RWPE1 (cell line): Measurements from ENCODE around the gene MSH3.
"Not testable (repeated sequence)": the region's sequence is repeated elsewhere in the genome, so short reads cannot be mapped to it uniquely, and the experiment has no call there.

Experiments used
- CTCF ChIA-PET: fragments of 350-600 bp; sonication (Branson Sonifier 250); formaldehyde crosslinking; extraction: SDS; loops from one replicate; lab custom pipeline; 2021; lab: Yijun Ruan, JAX
- POLR2A ChIA-PET: fragments of 400-600 bp; formaldehyde crosslinking; extraction: SDS; loops from one replicate; lab custom pipeline; 2020; ENCODE audit warnings: antibody characterized with exemption; ENCODE audit not compliant: low non-redundant PET; lab: Yijun Ruan, JAX
- DNase-seq: peaks from one replicate; pipeline ENCODE4 v3.0.0; 2012; ENCODE audit warnings: low spot score
- H3K27ac ChIP-seq: fragments of 450-650 bp; 2 replicates; pipeline ENCODE4 v1.5.1; 2017
- CTCF ChIP-seq: fragments of 450-650 bp; conservative IDR thresholded peaks from 2 replicates; pipeline ENCODE4 v1.5.1; 2017; ENCODE audit warnings: low read depth, mild to moderate bottlenecking

The MSH3 gene

GRCh38 chr5:80646926-80647325, 7.5 kb upstream of the MSH3 start:
- TF ChIP-seq CTCF, result no peak
- ChIA-PET POLR2A (no interaction called here), CTCF (interaction anchor here (0.6 kb wide), 1 partner anchor 160 kb away, joined by 3 read pairs; no protein-coding TSS in a partner anchor)
- no peak overlapping the region for H3K27ac ChIP-seq
- DNase-seq, result no peak

GRCh38 chr5:80653502-80653901, 950 bp upstream of the MSH3 start:
- POLR2A ChIA-PET, result no interaction called here
- no peak overlapping the region for H3K27ac ChIP-seq
- CTCF ChIA-PET, result interaction anchor here (0.5 to 1.2 kb wide), 3 partner anchors 18 to 258 kb away, joined by 3 to 5 read pairs (median 5); no protein-coding TSS in a partner anchor

GRCh38 chr5:80654054-80654390, 430 bp upstream of the MSH3 start:
- CTCF ChIA-PET, result interaction anchor here (0.7 to 1.2 kb wide), 4 partner anchors 18 to 173 kb away, joined by 3 to 5 read pairs (median 3); no protein-coding TSS in a partner anchor
- H3K27ac ChIP-seq, result peak overlapping the region; percentile 93

More at GRCh38 chr5:80653502-80653901, 950 bp upstream of the MSH3 start:
- no peak for TF ChIP-seq CTCF
- DNase-seq, result no peak

GRCh38 chr5:80655231-80655774, 851 bp downstream of the MSH3 start:
- POLR2A ChIA-PET, result interaction anchor here (1.0 kb wide), 1 partner anchor 31 kb away, joined by 3 read pairs; no protein-coding TSS in a partner anchor

More at GRCh38 chr5:80654054-80654390, 430 bp upstream of the MSH3 start:
- TF ChIP-seq CTCF, result no peak
- POLR2A ChIA-PET, result no interaction called here
- peak; percentile 25 for DNase-seq

GRCh38 chr5:80656425-80656824, 2.0 kb downstream of the MSH3 start:
- no peak for TF ChIP-seq CTCF
- no peak overlapping the region for H3K27ac ChIP-seq
- no peak for DNase-seq
- ChIA-PET CTCF (interaction anchor here (0.6 to 1.2 kb wide), 2 partner anchors 24 to 310 kb away, joined by 4 to 8 read pairs; no protein-coding TSS in a partner anchor), POLR2A (no interaction called here)

More at GRCh38 chr5:80655231-80655774, 851 bp downstream of the MSH3 start:
- TF ChIP-seq CTCF, result no peak
- CTCF ChIA-PET, result interaction anchor here (1.0 to 1.2 kb wide), 4 partner anchors 17 to 309 kb away, joined by 3 to 8 read pairs (median 3); no protein-coding TSS in a partner anchor
- H3K27ac ChIP-seq, result peak overlapping the region; percentile 93
- no peak for DNase-seq

GRCh38 chr5:80659106-80659505, 4.7 kb downstream of the MSH3 start:
- no peak for TF ChIP-seq CTCF
- H3K27ac ChIP-seq, result no peak overlapping the region
- DNase-seq, result no peak
- POLR2A ChIA-PET, result no interaction called here
- CTCF ChIA-PET, result no interaction called here

- CTCF ChIA-PET, result interaction anchor here (0.6 kb wide), 1 partner anchor 247 kb away, joined by 5 read pairs; no protein-coding TSS in a partner anchor
- POLR2A ChIA-PET, DNase-seq: not testable (repeated sequence)
- peak overlapping the region; percentile 26; the same call in 1 of the 2 replicates for H3K27ac ChIP-seq
Measured at GRCh38 chr5:80660661-80661060, 6.2 kb downstream of the MSH3 start.
